Small intestine (tissue), 7 donors: ENCODE measurements around the gene GNG13. TPM values are rescaled to one million over a fixed set of nuclear protein-coding genes. Genes with fewer than 3 reads are reported as not detected.
A peak's percentile ranks its signal among the peaks of the same experiment; 100 is the strongest.

Experiments used
- DNase-seq, 2 donors: peaks; one replicate each; pipeline versions ENCODE4 v3.0.0 to v3.0.0-alpha.2; 2013
- FAIRE-seq: peaks from 2 replicates; lab custom pipeline; 2012; peaks lifted over from hg19 to GRCh38; lab: Jason Lieb, UNC
- H3K27ac ChIP-seq, 3 donors: one replicate each; pipeline ENCODE4 v1.5.1; 2013; ENCODE audit warnings: low read length in 2 of 3, mild to moderate bottlenecking in 2 of 3, control low read depth in 1 of 3, inconsistent platforms in 1 of 3, low read depth in 1 of 3, moderate library complexity in 1 of 3
- H3K27me3 ChIP-seq, 3 donors: one replicate each; pipeline ENCODE4 v1.6.1; 2013; ENCODE audit warnings: low read length in 3 of 3, inconsistent platforms in 1 of 3; ENCODE audit not compliant: control insufficient read depth in 3 of 3, insufficient read depth in 3 of 3
- H3K36me3 ChIP-seq, 3 donors: one replicate each; pipeline ENCODE4 v1.6.1; 2013; ENCODE audit warnings: low read length in 3 of 3, inconsistent platforms in 1 of 3, low read depth in 1 of 3, mild to moderate bottlenecking in 1 of 3, moderate library complexity in 1 of 3; ENCODE audit not compliant: control insufficient read depth in 3 of 3, insufficient read depth in 2 of 3
- H3K4me1 ChIP-seq, 3 donors: one replicate each; pipeline ENCODE4 v1.6.1; 2013; ENCODE audit warnings: low read length in 2 of 3, inconsistent platforms in 1 of 3, low read depth in 1 of 3, mild to moderate bottlenecking in 1 of 3, moderate library complexity in 1 of 3; ENCODE audit not compliant: control insufficient read depth in 3 of 3, insufficient read depth in 2 of 3
- H3K4me3 ChIP-seq, 3 donors: one replicate each; pipeline ENCODE4 v1.5.1; 2013; ENCODE audit warnings: low read length in 3 of 3, control low read depth in 1 of 3, inconsistent platforms in 1 of 3, low read depth in 1 of 3, mild to moderate bottlenecking in 1 of 3, moderate library complexity in 1 of 3
- H3K9me3 ChIP-seq, 2 donors: one replicate each; pipeline ENCODE4 v1.6.1; 2013; ENCODE audit warnings: low read depth in 1 of 2, low read length in 1 of 2; ENCODE audit not compliant: control insufficient read depth in 2 of 2, insufficient read depth in 1 of 2
- WGBS, 3 donors: extraction: QIAGEN DNeasy Blood & Tissue Kit; methylation state at CpG; one replicate each; pipeline ENCODE4 v1.1.7; 2013; 5-methylcytosine and 5-hydroxymethylcytosine counted together
- polyA plus RNA-seq, 4 donors: library from polyadenylated mRNA; stranded (reverse) in 3 of 4; unstranded in 1 of 4; fragments of 200-250 nt in 3 of 4; fragments of 120-200 nt in 1 of 4; gene quantifications; one replicate each; pipeline versions ENCODE4 v1.2.1 to v1.2.3, GENCODE V29; 2013
- donor health status: healthy with polysubstance abuse.
- donor health status: control.
- donor health status: control.
- donor health status: Bipolar disorder and iron deficiency.
- donor health status: healthy.

GNG13 gene
- polyA plus RNA-seq, 4 donors: 0.73 to 3.0 (median 1.9) TPM

DNA sequence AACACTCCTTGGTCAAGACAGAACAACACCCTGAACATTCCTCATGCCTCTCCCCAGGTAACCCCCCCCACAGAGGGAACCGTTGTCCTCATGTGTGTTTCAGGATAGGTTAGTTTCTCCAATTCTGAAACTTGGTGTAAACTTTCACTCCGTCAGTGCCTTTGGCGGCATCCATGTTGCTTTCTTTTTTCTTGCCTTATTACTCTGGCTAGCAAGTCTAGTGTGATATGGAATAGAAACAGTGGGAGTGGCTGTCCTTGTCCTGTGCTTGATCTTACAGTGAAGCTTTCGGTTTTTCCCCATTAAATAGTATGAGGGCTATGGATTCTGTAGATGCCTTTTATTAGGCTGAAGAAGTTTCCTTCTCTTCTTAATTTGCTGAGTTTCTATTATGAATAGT lies 35.7 kb upstream of the GNG13 start:
- Histone ChIP-seq H3K36me3 (no peaks in the 10 kb centered on the region), H3K27me3 (no peaks in the 10 kb centered on the region), H3K9me3 (peaks cover 0 to 26% of the 10 kb centered on the region in 2 donors), H3K4me1 (peaks cover 0 to 17% (median 0%) of the 10 kb centered on the region in 3 donors), H3K4me3 (no peak overlapping the region), H3K27ac (no peak overlapping the region)
- DNase-seq: no peak
- no peak for FAIRE-seq
- WGBS, 3 donors: 88 to 92% (median 91%) methylated on average over 4 of the region's 4 CpGs

DNA sequence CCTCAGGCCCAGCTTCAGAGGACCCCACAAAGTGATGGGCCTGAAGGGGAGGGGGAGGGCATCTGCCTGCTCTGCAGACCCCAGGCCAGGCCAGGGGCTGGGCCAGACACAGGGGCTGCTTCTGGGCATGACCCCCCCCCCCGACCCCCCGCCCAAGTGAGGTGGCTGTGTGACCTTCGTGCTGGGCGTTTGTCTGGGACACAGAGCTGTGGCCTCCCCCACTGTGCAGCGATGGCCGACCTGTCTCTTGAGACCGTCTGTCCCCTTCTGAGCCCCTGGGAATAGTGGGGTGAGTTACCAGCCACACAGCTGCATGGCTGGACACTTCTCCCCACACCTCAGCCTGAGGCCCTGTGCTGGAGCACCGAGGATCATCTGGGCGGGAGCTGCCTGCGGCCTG lies 34.8 kb upstream of the GNG13 start:
- WGBS, 3 donors: 89 to 94% (median 90%) methylated on average over 10 of the region's 10 CpGs

DNA sequence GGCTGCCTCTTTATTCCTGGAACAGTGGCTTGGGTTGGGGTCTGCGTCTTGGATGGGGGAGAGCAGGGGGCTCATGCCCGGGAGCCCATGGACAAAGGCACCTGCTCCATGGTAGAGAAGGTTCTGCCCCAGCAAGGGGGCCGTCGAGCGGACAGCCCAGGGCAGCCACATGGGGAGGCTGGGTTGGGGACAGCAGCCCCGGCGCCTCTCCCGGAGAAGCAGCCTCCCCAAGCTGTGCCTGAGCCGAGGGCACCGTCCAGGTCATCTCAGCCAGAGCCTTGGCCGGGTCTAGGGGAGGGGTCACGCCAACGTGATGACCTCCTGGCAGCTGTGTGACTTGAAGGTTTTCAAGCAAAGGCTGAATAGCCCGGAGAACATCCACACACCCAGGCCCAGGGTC lies 32.9 kb upstream of the GNG13 start:
- peaks cover 0 to 26% of the 10 kb centered on the region in 2 donors for H3K9me3 ChIP-seq
- H3K36me3 ChIP-seq: no peaks in the 10 kb centered on the region
- no peak overlapping the region for H3K4me3 ChIP-seq
- FAIRE-seq: no peak
- DNase-seq: no peak
- H3K27me3 ChIP-seq: no peaks in the 10 kb centered on the region
- peaks cover 0 to 20% (median 0%) of the 10 kb centered on the region in 3 donors for H3K4me1 ChIP-seq
- H3K27ac ChIP-seq: no peak overlapping the region
- WGBS, 3 donors: 87 to 89% (median 87%) methylated on average over 14 of the region's 14 CpGs

More for the DNA sequence above, 34.8 kb upstream of the GNG13 start:
- no peak for FAIRE-seq
- H3K27ac ChIP-seq: no peak overlapping the region
- peaks cover 0 to 26% of the 10 kb centered on the region in 2 donors for H3K9me3 ChIP-seq
- H3K4me3 ChIP-seq: no peak overlapping the region
- DNase-seq: no peak
- H3K36me3 ChIP-seq: no peaks in the 10 kb centered on the region
- peaks cover 0 to 20% (median 0%) of the 10 kb centered on the region in 3 donors for H3K4me1 ChIP-seq
- H3K27me3 ChIP-seq: no peaks in the 10 kb centered on the region

DNA sequence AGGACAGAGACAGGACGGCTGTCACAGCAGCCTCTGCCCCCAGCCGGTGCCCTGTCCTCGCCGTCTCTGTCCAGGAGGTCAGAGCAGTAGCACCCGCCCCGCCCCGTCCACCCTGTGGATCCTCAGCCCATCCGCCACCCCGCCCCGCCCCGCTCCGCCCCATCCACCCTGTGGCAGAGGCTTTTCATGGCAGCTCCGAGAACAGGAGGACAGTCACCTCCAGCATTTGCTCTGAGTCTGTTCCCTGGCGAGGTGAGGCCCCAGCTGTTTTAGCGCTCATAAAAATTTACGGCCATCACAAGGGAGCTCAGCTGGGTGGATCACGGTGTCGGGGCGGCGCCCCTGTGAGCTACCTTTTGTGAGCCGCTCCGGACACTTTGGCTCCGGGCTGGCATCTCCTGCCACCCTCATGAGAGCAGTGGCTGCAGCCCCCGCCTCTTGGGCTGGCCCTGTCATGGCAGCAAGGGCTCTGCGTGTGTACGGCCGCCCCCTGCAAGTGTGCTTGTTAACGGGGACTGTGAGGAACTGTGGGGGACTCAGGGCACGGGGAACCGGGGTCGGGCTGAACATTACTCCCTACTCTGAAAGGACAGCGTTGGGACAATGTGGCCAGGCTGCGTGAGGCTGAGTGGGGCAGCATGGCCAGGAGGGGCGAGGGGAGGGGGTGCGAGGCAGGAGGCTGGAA lies 32.3 kb upstream of the GNG13 start:
- DNase-seq (peak; percentile 4 to 68), FAIRE-seq (no peak)
- peaks cover 0 to 20% (median 0%) of the 10 kb centered on the region in 3 donors for H3K4me1 ChIP-seq
- H3K27ac ChIP-seq: no peak overlapping the region
- no peak overlapping the region for H3K4me3 ChIP-seq
- peaks cover 0 to 26% of the 10 kb centered on the region in 2 donors for H3K9me3 ChIP-seq
- H3K27me3 ChIP-seq: no peaks in the 10 kb centered on the region
- 53 to 73% (median 63%) methylated on average over 33 to 35 of the region's 35 CpGs for WGBS, 3 donors
- no peaks in the 10 kb centered on the region for H3K36me3 ChIP-seq

GRCh38 chr16:831571-832413 lies 31.3 kb upstream of the GNG13 start:
- Histone ChIP-seq H3K36me3 (no peaks in the 10 kb centered on the region), H3K27ac (no peak overlapping the region)
- no peak for FAIRE-seq

GRCh38 chr16:830871-831570 lies 30.5 kb upstream of the GNG13 start:
- 63 to 74% (median 69%) methylated on average over 23 to 24 of the region's 24 CpGs for WGBS, 3 donors

More at GRCh38 chr16:831571-832413, 31.3 kb upstream of the GNG13 start:
- DNase-seq: peak in 1 of 2 donors; percentile 66
- WGBS, 3 donors: 21 to 56% (median 36%) methylated on average over 26 to 27 of the region's 27 CpGs
- Histone ChIP-seq H3K9me3 (peaks cover 0 to 23% of the 10 kb centered on the region in 2 donors), H3K4me1 (peaks cover 0 to 20% (median 0%) of the 10 kb centered on the region in 3 donors), H3K4me3 (no peak overlapping the region), H3K27me3 (no peaks in the 10 kb centered on the region)

GRCh38 chr16:830107-830870 lies 29.8 kb upstream of the GNG13 start:
- Histone ChIP-seq H3K4me1 (peaks cover 0 to 20% (median 0%) of the 10 kb centered on the region in 3 donors), H3K36me3 (no peaks in the 10 kb centered on the region), H3K4me3 (no peak overlapping the region), H3K27me3 (peaks cover 0 to 2% (median 0%) of the 10 kb centered on the region in 3 donors), H3K27ac (no peak overlapping the region), H3K9me3 (peaks cover 0 to 9% of the 10 kb centered on the region in 2 donors)
- DNase-seq (no peak), FAIRE-seq (no peak)
- WGBS, 3 donors: 86 to 90% (median 88%) methylated on average over 43 of the region's 43 CpGs

More at GRCh38 chr16:830871-831570, 30.5 kb upstream of the GNG13 start:
- FAIRE-seq (no peak), DNase-seq (no peak)
- H3K4me3 ChIP-seq: no peak overlapping the region
- no peaks in the 10 kb centered on the region for H3K36me3 ChIP-seq
- no peak overlapping the region for H3K27ac ChIP-seq
- peaks cover 0 to 20% (median 0%) of the 10 kb centered on the region in 3 donors for H3K4me1 ChIP-seq
- no peaks in the 10 kb centered on the region for H3K27me3 ChIP-seq
- peaks cover 0 to 16% of the 10 kb centered on the region in 2 donors for H3K9me3 ChIP-seq
